H1 (cell line): ENCODE measurements around the gene DYTN. TPM values are rescaled to one million over a fixed set of nuclear protein-coding genes. Genes with fewer than 3 reads are reported as not detected.

ENCODE experiments used
- POLR2A ChIP-seq, 2 experiments: IDR thresholded peaks; 1 replicate in 1 of 2; 2 replicates in 1 of 2; pipeline ENCODE4 v1.6.1; 2011; ENCODE audit warnings: low read depth in 2 of 2, low read length in 2 of 2, mild to moderate bottlenecking in 2 of 2; ENCODE audit errors: control extremely low read depth in 1 of 2
- TBP ChIP-seq: IDR thresholded peaks from 2 replicates; pipeline ENCODE4 v1.6.1; 2011; ENCODE audit warnings: low read depth, low read length, improper control_type of control experiment
- YY1 ChIP-seq: IDR thresholded peaks from 2 replicates; pipeline ENCODE4 v1.6.1; 2011; ENCODE audit warnings: low read depth, mild to moderate bottlenecking, low read length
- polyA plus RNA-seq, 7 experiments: library from polyadenylated mRNA; depleted of rRNA in 3 of 7; stranded (reverse) in 5 of 7; unstranded in 2 of 7; fragments of >200 nt in 5 of 7; fragments of 200-250 nt in 2 of 7; gene quantifications; 1 replicate in 5 of 7; 2 replicates in 1 of 7; 4 replicates in 1 of 7; pipeline versions ENCODE4 v1.2.1 to v1.2.3, GENCODE V29; 2011 to 2013; ENCODE audit warnings: missing spikeins in 2 of 7, mixed read lengths in 2 of 7
- total RNA-seq: library from RNA; stranded (reverse); fragmentation: NEBNext Ultra II Directional; extraction: Animal tissue kit (Norgen Biotek cat#: 25700); gene quantifications from 2 replicates; pipeline ENCODE4 v1.2.1, GENCODE V29; 2021
- TF ChIP-seq, protein P1 (sequence below): IDR thresholded peaks from 2 replicates; pipeline ENCODE4 v1.6.1; 2012; ENCODE audit warnings: low read length, inconsistent platforms

DYTN gene
- total and polyA plus RNA-seq, 2 of the 8 experiments (the other 6 are each of a cell fraction or from before 2014, with no cell fraction given), result not detected

GRCh38 chr2:206665251-206665650, 52.9 kb downstream of the DYTN start (continued):
- TF ChIP-seq POLR2A (IDR thresholded peaks at IDR 0.05; ENCODE audit: control extremely low read depth in 1 of 2, low read depth in 2 of 2, low read length in 2 of 2), result no peak
- TF ChIP-seq YY1, result no peak
- no peak for TF ChIP-seq TBP
- TF ChIP-seq, protein P1, sequence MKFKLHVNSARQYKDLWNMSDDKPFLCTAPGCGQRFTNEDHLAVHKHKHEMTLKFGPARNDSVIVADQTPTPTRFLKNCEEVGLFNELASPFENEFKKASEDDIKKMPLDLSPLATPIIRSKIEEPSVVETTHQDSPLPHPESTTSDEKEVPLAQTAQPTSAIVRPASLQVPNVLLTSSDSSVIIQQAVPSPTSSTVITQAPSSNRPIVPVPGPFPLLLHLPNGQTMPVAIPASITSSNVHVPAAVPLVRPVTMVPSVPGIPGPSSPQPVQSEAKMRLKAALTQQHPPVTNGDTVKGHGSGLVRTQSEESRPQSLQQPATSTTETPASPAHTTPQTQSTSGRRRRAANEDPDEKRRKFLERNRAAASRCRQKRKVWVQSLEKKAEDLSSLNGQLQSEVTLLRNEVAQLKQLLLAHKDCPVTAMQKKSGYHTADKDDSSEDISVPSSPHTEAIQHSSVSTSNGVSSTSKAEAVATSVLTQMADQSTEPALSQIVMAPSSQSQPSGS, result no peak
- TF ChIP-seq, all 59 proteins: peak for 0
